IPS-18c (cell line): Measurements from ENCODE around the gene RO60.

Experiments
- H3K4me3 ChIP-seq: 2 replicates; pipeline ENCODE4 v1.7.0; 2013; ENCODE audit warnings: low read depth, mild to moderate bottlenecking, low read length, moderate library complexity; ENCODE audit not compliant: insufficient read depth
- H3K9me3 ChIP-seq: one replicate; pipeline ENCODE4 v1.6.1; 2013; ENCODE audit warnings: mild to moderate bottlenecking, low read length, moderate library complexity; ENCODE audit not compliant: control insufficient read depth, insufficient read depth

The RO60 gene

DNA sequence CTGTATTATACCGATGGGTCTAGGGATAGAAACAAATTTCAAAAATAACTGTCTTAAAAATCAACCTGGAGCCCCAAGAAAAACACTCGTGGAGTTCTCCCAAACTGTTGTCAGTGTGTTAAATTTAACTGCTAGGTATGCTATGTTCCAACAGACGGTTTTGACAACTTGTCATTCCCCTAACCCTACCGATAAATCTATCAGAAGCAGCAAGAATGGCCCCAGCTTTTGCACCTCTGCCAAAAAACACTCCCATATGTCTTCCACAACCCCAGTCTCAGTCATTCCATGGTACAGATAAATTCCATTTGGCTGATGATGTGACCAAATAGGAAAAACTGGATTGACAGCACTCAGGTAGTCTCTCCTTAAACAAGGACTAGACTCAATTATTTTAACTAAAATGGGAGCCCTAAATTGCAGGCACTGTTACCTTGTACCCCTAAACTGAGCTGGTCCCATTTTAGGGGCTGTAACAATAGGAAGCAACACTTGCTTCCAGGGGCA lies 5.2 kb upstream of the RO60 start:
- H3K4me3 ChIP-seq, result no peak overlapping the region
- no peaks in the 10 kb centered on the region for H3K9me3 ChIP-seq

DNA sequence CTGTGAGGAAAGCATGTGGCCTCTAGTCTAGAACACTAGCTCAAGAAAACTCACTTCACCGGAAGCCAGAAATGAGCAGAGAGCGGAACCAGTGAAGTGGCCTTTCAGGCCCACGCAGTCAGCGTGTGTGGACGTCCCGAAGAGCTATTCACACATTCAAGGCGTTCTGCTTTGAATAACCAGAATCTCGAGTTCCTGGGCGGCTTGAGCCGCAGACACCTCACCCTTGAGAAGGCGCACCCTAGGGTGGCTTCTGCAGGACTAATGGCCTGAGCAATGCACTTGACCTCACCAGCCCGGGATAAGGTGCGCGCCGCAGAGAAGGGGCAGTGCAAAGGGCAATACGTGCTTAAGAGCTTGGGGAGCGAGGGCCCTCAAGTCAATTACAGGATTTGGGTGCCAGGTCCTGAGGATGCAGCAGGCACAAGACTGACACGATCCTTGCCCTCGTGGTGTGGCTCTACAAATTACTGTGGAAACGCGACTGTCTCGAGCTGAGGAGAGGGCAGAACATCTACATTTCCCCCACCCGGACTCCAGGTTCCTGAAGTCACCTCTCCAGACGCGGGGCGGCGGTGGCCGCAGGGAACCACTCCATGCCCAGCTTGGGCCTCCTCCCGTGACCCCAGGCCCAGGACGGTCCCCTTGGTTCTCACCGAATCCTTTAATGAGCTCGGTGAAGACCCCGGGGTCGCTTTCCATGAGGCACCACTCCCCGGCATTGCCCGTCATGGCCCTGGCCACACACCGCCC lies 707 bp upstream of the RO60 start:
- Histone ChIP-seq H3K9me3 (no peaks in the 10 kb centered on the region), H3K4me3 (peak overlapping the region; percentile 96)

DNA sequence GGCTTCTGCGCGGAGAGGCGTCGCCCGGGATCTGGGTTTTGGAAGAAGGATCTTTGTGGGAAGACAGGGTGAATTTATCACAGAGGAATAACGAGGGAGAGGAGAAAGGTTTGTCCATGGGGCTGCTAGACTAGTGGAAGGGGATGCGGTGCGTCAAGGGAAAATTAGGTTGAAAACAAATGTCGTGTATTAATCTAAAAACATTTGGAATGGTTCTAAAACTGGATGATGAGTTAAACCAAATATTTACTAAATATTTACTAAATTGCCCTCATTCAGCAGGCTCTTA lies 647 bp downstream of the RO60 start:
- peak overlapping the region; percentile 96 for H3K4me3 ChIP-seq
- no peaks in the 10 kb centered on the region for H3K9me3 ChIP-seq

DNA sequence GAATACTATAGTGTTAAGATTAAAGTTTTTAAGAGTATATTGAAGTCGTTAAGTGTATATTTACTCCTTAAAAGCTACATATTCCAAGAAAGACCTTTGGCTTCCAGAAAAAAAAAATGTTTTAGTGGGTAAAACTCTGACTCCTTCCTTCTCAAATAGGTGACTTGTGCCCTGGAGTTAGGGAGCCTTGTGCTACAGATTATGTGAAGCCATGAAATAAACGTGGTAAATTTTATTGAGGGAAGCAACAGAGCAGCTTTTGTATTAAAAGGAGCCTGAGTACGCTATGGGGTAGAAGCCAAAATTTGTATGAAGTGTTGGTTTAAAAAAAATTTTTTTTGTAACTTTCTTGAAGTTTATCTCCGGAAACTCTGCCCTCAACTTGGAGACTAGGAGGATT lies 994 bp downstream of the RO60 start:
- Histone ChIP-seq H3K4me3 (peak overlapping the region; percentile 96), H3K9me3 (no peaks in the 10 kb centered on the region)

DNA sequence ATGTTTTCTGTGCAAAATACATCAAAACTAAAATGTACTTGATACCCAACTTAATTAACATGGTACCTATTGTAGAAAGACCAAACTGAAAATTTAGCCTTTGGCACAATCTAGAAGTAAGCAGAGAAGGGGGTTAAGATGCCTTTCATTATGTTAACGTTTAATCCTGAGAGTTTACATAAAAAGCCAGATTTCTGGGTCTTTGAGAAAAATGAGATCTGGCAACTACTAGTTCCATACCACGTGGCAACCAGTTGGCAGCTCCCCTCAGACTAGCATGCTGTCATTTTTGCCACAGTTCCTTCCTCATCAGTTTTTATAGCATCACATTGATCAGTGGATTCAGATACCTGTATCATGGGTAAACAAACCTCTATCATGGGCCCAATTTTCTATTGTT lies 1.5 kb downstream of the RO60 start:
- Histone ChIP-seq H3K4me3 (peak overlapping the region; percentile 96), H3K9me3 (no peaks in the 10 kb centered on the region)

DNA sequence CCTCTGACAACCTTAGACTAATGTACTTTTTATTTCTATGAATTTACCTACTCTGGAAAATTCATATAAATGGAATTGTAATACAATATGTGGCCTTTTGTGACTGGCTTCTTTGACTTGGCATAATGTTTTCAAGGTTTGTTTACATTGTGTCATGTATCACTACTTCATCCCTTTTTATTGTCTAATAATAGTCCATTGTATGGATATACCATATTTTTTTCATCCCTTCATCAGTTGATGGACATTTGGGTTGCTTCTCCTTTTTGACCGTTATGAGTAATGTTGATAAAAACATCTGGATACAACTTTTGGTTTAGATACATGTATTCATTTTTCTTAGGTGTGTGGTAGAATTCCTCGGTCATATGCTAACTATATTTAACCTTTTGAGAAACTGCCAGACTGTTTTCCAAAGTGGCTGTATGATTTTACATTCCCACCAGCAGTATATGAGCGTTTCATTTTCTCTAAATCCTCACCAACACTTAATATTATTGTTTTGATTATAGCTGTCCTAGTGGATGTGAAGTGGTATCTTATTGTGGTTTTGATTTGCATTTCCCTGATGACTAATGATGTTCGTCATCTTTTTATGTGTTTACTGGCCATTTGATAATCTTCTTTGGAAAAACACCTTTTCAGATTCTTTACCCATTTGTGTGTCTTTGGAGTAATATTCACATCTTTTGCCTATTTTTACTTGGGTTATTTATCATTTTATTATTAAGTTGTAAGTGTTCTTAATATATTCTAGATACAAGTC lies 3.5 kb downstream of the RO60 start:
- no peaks in the 10 kb centered on the region for H3K9me3 ChIP-seq
- H3K4me3 ChIP-seq, result no peak overlapping the region

DNA sequence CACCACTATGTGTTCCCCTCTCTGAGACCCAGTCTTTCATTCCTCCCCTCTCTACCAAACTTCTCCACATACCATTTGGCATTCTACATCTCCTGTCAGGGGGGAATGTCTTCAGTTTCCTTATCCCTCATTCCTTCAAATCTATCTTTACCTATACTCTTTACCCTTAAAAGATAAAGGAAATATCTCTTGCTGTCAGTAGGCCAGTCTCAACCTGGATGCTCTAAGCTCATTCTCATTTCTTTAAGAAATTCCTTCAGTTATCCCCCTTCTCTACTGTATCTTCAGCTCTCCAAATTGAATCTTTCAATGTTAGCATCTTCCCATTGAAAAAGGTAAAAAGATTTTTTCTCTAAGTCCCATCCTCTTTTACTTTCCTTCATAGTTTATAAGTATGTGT lies 6.5 kb downstream of the RO60 start:
- H3K9me3 ChIP-seq, result no peaks in the 10 kb centered on the region
- H3K4me3 ChIP-seq, result no peak overlapping the region

DNA sequence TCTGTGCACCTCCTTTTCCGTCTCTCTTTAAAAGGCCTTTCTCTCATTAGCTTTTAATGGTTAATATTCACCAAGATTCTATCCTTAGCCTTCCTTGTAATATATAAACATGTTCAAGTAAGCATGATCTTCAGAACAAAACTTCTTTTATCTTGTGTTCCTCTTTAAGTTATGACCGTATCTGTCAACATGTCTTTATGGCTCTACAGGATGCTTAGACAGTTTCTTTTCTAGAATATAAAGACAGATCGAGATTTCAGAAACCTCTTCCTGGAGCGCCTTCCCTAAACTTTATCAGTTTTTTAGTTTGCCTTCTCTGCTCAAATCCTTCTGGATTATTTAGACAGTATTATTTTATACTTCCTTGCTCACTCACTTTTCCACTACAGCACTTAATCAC lies 7.2 kb downstream of the RO60 start:
- no peak overlapping the region for H3K4me3 ChIP-seq
- no peaks in the 10 kb centered on the region for H3K9me3 ChIP-seq

DNA sequence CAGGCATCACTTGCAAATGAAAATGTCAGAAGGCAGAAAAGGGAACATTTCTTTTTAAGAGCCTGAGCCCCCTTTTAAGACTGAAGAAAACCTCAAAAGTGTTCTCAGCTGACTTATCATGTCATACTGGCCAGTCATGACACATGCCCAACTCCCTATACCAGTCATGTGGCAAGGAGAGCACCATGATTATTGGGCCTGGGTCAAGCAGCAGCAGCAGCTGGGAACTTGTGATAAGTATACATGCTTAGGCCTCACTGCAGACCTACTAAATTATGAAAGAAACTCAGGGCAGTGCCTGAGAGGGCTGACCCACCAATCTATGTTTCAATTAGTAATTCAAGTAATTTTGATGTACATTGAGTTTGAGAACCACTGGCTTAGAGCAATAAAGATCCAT lies 8.6 kb downstream of the RO60 start:
- Histone ChIP-seq H3K9me3 (no peaks in the 10 kb centered on the region), H3K4me3 (no peak overlapping the region)

DNA sequence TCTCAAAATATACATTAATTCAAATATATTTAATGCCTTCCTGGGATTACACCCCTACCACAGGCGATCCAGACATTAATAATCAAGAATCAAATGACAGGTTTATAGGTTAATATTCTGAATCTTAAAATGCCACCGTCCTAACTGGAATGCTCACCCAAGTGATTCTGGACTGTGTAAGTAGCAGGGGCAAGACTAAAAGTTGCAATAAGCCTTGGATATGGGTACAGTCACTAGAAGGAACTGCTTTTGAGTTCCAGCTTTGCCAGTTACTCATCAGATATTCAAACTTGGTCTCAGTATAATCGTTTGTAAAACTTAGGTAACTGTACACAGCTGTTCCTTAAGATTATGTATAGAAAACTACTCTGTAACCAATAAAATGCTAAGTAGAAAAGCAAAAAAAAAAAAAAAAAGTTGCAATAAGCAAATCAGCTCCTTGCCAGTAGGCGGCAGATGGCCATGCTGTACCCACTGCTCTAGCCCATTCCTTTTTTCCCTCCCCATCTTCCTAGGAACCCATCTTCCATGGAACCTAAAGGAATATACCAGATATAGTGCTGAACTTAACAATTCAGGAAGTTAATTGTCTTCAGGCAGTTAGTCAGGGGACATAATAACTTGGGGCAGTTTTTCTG lies 10.5 kb downstream of the RO60 start:
- H3K4me3 ChIP-seq, result no peak overlapping the region
- H3K9me3 ChIP-seq, result no peaks in the 10 kb centered on the region

DNA sequence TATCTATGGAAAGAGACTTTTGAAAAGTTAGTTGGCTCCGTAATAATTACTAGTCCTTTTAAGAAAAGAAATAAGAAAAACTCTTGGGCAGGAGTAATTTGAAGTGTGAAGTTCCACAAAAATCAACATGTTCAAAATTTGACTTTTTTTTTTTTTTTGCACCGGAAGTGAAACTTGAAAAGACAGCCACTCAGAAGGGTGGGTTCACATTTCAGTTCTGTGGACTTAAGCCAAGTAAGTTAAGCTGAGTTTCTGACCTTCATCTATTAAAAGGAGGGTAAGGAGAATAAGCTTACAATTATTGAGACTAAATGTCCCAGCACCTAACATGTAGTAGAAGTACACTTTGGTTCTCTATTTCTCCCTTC lies 11.0 kb downstream of the RO60 start:
- Histone ChIP-seq H3K4me3 (no peak overlapping the region), H3K9me3 (no peaks in the 10 kb centered on the region)

DNA sequence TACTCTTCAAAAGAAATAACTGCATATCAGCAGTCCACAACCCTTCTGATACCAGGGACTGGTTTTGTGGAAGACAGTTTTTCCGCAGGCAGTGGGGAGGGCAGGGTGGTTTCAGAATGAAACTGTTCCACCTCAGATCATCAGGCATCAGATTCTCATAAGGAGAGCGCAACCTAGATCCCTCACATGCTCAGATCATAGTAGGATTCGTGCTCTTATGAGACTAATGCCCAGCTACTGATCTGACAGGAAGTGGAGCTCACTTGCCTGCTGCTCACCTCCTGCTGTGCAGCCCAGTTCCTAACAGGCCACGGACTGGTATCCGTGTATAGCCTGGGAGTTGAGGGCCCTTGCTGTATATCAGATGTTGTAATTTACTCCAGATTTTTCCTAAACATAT lies 11.5 kb downstream of the RO60 start:
- no peak overlapping the region for H3K4me3 ChIP-seq
- H3K9me3 ChIP-seq, result no peaks in the 10 kb centered on the region

DNA sequence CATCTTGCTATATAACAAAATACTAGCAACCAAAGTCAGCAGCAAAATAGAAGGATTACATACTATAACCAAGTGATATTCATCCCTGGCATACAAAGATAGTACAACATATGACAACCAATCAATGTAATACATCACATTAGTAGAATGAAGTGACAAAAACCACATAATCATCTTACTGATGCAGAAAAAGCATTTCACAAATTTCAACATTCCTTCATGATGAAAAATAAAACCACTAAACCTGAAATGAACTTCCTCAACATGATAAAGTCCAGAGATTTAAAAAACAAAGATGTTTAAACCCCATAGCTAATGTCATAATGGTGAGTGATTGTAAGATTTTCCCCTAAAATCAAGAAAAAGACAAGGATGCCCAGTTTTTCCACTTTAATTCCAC lies 18.6 kb downstream of the RO60 start:
- Histone ChIP-seq H3K9me3 (no peaks in the 10 kb centered on the region), H3K4me3 (no peak overlapping the region)

DNA sequence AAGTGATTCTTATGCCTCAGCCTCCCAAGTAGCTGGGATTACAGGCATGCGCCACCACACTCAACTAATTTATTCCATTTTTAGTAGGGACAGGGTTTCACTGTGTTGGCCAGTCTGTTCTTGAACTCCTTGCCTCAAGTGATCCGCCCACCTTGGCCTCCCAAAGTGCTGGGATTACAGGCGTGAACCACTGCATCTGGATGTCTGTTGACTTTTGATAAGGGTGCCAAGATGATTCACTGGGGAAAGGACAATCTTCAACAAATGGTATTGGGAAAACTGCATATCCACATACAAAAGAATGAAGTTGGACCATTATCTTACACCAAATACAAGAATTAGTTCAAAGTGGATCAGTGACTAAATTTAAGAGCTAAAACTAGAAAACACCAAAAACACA lies 19.8 kb downstream of the RO60 start:
- Histone ChIP-seq H3K9me3 (no peaks in the 10 kb centered on the region), H3K4me3 (no peak overlapping the region)

DNA sequence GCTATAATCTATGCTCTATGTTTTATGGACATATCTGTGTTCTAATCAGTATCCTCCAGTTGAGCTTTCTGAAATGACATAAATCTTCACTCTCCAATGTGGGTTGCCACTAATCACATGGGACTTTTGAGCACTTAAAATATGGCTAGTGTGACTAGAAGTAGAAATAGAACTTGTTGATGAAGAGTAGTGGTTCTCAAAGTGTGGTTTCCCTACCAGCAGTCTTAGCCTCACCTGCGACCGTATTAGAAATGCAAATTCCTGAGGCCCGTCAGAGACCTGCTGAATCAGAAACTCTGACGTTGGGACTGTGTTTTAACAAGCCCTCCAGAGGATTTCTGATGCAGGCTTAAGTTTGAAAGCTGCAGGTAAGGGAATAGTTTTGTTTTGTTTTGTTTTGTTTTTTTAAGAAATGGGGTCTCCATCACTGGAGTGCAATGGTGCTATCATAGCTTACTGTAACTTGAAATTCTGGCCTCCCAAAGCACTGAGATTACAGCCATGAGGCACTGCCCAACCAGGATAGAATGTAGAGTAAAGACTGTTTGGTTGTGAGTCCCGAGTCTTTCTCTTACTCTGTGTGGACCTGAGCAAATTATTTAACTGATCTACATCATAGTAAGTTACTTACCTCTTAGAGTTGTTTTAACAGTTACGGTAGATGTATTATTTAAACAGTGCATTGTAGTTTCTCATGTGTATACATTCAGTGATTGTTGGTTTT lies 24.1 kb downstream of the RO60 start:
- H3K9me3 ChIP-seq, result no peaks in the 10 kb centered on the region
- H3K4me3 ChIP-seq, result no peak overlapping the region

DNA sequence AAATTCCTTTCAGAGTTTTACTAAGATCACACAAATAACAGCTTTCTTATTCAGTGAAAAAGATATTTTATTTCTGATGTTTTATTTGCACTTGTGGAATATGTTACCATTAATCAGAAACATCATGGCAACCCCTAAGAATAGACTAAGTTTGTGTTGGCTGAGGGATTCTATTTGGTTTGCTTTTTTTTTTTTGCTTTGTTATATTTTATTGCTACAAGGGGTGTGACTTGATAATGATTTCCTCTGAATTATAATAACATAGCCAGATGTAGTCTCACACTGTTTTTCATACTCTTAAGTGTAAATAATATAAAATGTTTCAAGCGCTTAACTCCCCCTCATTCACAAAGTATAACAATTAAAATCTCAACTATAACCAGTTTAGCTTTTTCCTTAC lies 25.9 kb downstream of the RO60 start:
- Histone ChIP-seq H3K4me3 (no peak overlapping the region), H3K9me3 (no peaks in the 10 kb centered on the region)

DNA sequence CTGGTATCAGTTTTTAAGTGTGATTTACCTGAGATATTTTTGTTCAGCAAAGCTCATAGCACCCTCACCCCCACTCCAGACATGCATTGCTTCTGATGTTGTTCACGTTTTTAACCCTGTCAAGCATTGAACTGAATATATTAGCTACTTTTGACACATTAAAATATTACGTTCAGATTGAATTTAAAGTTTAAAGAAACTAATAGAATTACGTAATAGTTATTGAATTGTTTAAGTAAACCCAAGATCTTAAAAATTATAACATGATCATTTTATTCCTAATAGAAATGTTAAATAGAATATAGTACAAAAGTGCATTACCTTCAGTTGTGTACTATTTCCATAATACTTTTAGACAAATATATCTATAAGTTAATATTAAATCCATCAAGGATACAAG lies 26.9 kb downstream of the RO60 start:
- Histone ChIP-seq H3K4me3 (no peak overlapping the region), H3K9me3 (no peaks in the 10 kb centered on the region)

DNA sequence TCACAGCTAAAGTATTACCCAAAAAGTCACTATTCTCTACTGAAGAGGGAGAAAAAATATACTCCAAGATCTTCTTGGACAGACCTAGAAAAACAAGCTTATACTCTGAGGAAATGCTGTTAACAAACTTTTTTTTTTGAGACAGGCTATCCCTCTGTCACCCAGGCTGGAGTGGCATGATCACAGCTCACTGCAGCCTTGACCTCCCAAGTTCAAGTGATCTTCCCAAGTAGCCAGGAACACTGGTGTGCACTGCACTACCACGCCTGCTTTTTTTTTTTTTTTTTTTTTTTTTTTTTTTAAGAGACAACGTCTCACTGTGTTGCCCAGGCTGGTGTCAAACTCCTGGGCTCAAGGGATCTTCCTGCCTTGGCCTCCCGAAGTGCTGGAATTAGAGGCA lies 28.5 kb downstream of the RO60 start:
- Histone ChIP-seq H3K9me3 (no peaks in the 10 kb centered on the region), H3K4me3 (no peak overlapping the region)
